ENCODE data around the gene STBD1.
"Not testable (repeated sequence)": the region's sequence is repeated elsewhere in the genome, so short reads cannot be mapped to it uniquely, and the experiment has no call there.

STBD1 gene

DNA sequence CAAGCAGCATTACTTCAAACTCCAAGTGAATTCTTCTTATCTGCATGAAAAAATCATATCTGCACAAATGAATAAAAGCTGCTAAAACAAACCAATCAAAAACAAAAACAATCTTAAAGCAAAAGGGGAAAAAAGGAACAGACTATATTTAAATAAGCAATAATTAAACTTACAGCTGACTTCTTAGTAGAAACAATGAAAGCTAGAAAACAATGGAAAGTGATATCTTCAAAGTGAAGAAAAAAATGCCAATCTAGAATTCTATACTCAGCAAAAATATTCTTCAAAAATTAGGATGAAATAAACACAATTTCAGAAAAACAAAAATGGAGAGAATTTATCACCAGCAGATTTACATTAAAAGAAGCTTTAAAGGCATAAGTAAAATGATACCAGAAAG is 20.0 kb downstream of the STBD1 start:
- H3K9me3 ChIP-seq (ENCODE audit: insufficient read depth, low read depth, low read length): peaks cover 30% of the 10 kb centered on the region; the same call in 1 of the 2 replicates
- H3K36me3 ChIP-seq (ENCODE audit: insufficient read depth, low read length): no peaks in the 10 kb centered on the region
- no peak overlapping the region for H3K4me3 ChIP-seq (ENCODE audit: low read length)
- H3K27me3 ChIP-seq (ENCODE audit: insufficient read depth, low read length): no peaks in the 10 kb centered on the region
- no peaks in the 10 kb centered on the region for H3K4me1 ChIP-seq (ENCODE audit: insufficient read depth, low read length)
- no peak overlapping the region for H3K27ac ChIP-seq (ENCODE audit: low read depth, low read length)
- no peak overlapping the region for H3K9ac ChIP-seq (ENCODE audit: low read depth, low read length)

DNA sequence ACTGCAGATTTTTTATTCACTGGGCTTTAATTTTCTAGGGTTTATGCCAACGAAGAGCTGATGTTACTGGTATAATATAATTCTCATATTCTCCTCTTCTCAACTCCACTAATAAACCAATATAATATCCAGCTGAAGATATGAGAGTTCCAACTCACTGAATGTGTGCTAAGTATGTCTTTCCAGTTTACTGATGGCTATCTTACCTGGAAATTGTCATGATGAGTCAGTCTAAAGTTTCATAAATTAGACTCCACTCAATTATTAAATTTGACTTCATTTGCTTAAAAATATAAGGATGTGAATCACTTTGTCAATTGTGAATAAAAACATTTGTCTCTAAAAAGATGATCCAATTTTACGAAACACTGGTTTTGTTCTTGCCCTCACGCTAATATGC is 28.4 kb downstream of the STBD1 start:
- 82% methylated on average over 1 of the region's 3 CpGs for WGBS
- no peaks in the 10 kb centered on the region for H3K9me3 ChIP-seq (ENCODE audit: insufficient read depth, low read depth, low read length)
- H3K27ac ChIP-seq (ENCODE audit: low read depth, low read length): no peak overlapping the region
- H3K4me1 ChIP-seq (ENCODE audit: insufficient read depth, low read length): no peaks in the 10 kb centered on the region
- no peak overlapping the region for H3K9ac ChIP-seq (ENCODE audit: low read depth, low read length)
- no peaks in the 10 kb centered on the region for H3K36me3 ChIP-seq (ENCODE audit: insufficient read depth, low read length)
- no peak overlapping the region for H3K4me3 ChIP-seq (ENCODE audit: low read length)
- no peaks in the 10 kb centered on the region for H3K27me3 ChIP-seq (ENCODE audit: insufficient read depth, low read length)

DNA sequence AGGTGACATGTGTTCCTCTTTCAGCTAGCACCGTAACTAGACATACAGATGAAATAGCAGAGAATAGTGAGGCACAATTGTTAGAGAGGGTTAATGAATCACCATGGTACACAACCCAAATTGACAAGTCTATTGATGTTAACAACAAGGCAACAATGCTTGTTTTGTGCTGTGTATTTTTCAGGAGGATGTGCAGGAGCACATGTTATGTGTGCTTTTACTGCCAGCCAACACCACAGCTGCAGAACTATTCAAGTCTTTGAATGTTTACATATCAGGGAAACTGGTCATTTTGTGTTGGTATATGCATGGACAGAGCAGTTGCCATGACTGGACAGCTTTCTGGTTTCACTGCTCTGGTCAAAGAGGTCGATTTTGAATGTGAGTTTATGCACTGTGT is 32.8 kb downstream of the STBD1 start:
- H3K36me3 ChIP-seq (ENCODE audit: insufficient read depth, low read length): no peaks in the 10 kb centered on the region
- WGBS: 79% methylated on average over 2 of the region's 2 CpGs
- H3K27ac ChIP-seq (ENCODE audit: low read depth, low read length): no peak overlapping the region
- no peaks in the 10 kb centered on the region for H3K27me3 ChIP-seq (ENCODE audit: insufficient read depth, low read length)
- no peaks in the 10 kb centered on the region for H3K4me1 ChIP-seq (ENCODE audit: insufficient read depth, low read length)
- no peaks in the 10 kb centered on the region for H3K9me3 ChIP-seq (ENCODE audit: insufficient read depth, low read depth, low read length)
- H3K4me3 ChIP-seq (ENCODE audit: low read length): no peak overlapping the region
- H3K9ac ChIP-seq (ENCODE audit: low read depth, low read length): no peak overlapping the region

DNA sequence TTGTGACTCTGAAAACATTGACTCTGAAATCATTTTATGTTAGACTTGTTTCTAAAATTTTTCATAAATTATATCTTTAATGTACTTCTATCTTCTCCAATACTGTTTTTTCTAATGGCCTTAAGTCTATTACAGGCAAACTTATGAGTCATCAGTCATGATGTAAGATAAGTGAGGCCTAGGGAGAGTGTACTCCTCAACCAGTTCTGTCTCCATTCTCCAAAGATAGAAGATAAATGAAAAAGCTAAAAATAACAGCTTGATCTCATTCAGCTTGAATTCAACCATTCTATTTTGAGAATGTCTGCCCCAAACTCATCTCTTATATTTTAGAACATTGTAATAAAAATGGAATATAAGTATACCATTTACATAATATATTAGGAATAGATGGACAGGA is 34.5 kb downstream of the STBD1 start:
- Histone ChIP-seq H3K4me1 (ENCODE audit: insufficient read depth, low read length) (no peaks in the 10 kb centered on the region), H3K9me3 (ENCODE audit: insufficient read depth, low read depth, low read length) (no peaks in the 10 kb centered on the region), H3K4me3 (ENCODE audit: low read length) (no peak overlapping the region), H3K27me3 (ENCODE audit: insufficient read depth, low read length) (no peaks in the 10 kb centered on the region), H3K36me3 (ENCODE audit: insufficient read depth, low read length) (no peaks in the 10 kb centered on the region), H3K27ac (ENCODE audit: low read depth, low read length) (no peak overlapping the region), H3K9ac (ENCODE audit: low read depth, low read length) (no peak overlapping the region)

DNA sequence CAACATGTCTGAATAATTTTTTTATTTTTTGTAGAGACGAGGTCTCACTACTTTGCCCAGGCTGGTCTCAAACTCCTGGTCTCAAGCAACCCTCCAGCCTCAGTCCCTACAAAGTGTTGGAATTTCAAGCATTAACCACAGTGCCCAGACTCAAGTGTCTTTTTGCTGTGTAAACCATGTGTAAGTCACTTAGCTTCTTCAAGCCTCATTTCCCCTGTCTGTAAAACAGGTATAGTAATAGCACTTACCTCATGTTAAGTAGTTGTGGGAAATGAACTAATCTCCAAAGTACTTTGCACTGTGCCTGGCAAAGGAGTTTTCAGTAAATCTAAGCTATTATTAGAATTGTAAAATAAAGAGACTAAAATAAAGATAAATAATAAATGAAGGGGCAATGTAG is 35.7 kb downstream of the STBD1 start:
- Histone ChIP-seq H3K9me3 (ENCODE audit: insufficient read depth, low read depth, low read length) (no peaks in the 10 kb centered on the region), H3K4me3 (ENCODE audit: low read length) (no peak overlapping the region), H3K9ac (ENCODE audit: low read depth, low read length) (no peak overlapping the region), H3K4me1 (ENCODE audit: insufficient read depth, low read length) (no peaks in the 10 kb centered on the region), H3K27ac (ENCODE audit: low read depth, low read length) (no peak overlapping the region), H3K36me3 (ENCODE audit: insufficient read depth, low read length) (no peaks in the 10 kb centered on the region), H3K27me3 (ENCODE audit: insufficient read depth, low read length) (no peaks in the 10 kb centered on the region)
- WGBS: 92% methylated on average over 1 of the region's 1 CpG

DNA sequence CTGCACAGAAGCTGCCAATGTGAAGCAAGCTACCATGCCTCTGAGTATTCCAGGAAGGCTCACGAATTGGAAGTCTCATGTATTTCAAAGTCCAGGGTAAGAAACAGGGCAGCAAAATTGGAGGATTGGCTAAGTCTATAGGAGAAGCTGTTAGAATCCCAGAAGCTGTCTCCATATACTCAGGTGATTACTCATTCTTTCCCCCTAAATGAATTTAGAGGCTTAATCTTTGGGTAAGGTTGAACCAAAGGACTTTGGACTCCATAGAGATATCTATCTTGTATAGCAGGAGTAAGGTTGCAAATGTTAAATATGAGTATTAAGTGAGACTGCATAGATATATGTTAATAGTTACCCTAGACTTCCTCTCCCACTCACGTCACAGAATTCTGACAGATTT is 36.3 kb downstream of the STBD1 start:
- 82% methylated on average over 2 of the region's 2 CpGs for WGBS
- Histone ChIP-seq H3K27ac (ENCODE audit: low read depth, low read length) (no peak overlapping the region), H3K9ac (ENCODE audit: low read depth, low read length) (no peak overlapping the region), H3K27me3 (ENCODE audit: insufficient read depth, low read length) (no peaks in the 10 kb centered on the region), H3K4me1 (ENCODE audit: insufficient read depth, low read length) (no peaks in the 10 kb centered on the region), H3K9me3 (ENCODE audit: insufficient read depth, low read depth, low read length) (no peaks in the 10 kb centered on the region; the same call in 1 of the 2 replicates), H3K36me3 (ENCODE audit: insufficient read depth, low read length) (no peaks in the 10 kb centered on the region), H3K4me3 (ENCODE audit: low read length) (no peak overlapping the region)

DNA sequence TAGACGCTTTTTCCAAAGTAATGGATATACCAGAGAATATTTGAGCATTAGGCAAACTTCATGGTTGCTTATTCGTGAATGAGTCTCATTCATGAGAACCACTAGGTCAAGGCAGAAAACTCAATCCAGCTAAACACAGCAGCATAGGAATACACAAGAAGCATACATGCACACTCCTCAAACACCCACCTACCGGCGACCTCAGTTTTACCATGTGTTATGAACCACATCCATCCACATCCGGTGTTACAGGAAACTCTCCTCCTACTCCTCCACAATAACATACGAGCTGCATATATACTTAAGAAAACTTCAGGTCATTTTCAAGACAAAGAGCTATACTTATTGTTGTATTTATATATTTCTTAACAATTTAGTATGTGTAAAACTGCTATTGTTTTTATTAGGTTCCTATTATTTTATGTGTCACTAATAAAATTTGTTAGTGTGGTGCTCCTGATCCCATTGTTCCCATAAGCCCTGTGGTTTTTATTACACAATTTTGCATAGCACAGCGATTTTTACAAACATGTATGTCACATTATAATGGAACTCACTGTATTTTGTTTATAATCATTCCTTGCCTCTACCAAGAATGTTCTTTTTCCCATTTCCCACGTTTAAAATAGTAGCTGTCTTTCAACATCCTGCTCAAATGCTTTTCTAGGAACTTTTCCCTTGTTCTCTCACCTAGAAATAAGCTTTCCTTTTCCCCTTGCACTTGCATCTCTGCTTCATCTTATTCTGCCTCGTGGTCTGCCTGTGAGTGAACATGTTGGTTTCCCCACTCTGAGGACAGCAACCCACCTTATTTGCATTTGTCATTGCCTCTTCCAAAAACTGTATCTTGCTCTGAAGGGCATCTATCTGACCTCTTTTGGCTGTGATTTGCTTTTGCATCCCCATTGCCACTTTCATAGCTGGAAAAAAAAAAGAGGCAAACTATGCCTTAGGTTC is 48.3 kb downstream of the STBD1 start:
- no peak overlapping the region for H3K27ac ChIP-seq (ENCODE audit: low read depth, low read length)
- no peaks in the 10 kb centered on the region for H3K36me3 ChIP-seq (ENCODE audit: insufficient read depth, low read length)
- no peak overlapping the region for H3K4me3 ChIP-seq (ENCODE audit: low read length)
- no peaks in the 10 kb centered on the region for H3K9me3 ChIP-seq (ENCODE audit: insufficient read depth, low read depth, low read length)
- H3K27me3 ChIP-seq (ENCODE audit: insufficient read depth, low read length): no peaks in the 10 kb centered on the region
- H3K4me1 ChIP-seq (ENCODE audit: insufficient read depth, low read length): no peaks in the 10 kb centered on the region
- H3K9ac ChIP-seq (ENCODE audit: low read depth, low read length): no peak overlapping the region
- WGBS: 89% methylated on average over 9 of the region's 9 CpGs

DNA sequence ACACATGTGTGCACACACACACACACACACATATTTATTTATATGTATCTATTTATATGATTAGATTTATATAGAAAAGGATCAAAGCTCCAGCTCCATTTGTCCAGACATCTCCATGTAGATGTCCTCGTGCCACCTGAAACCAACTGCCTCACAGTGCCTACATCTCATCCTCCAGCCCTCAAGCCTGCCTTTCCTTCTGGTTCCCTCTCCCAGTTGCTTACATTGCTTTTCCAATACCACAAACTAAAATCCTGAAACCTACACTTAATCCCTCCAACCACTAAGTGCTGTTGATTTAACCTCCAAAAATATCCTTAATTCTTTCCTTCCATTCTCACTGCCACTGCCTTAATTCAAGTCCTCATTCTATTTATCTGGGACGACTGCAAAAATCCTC is 51.4 kb downstream of the STBD1 start:
- 87% methylated on average over 2 of the region's 2 CpGs for WGBS
- Histone ChIP-seq H3K27me3 (ENCODE audit: insufficient read depth, low read length) (no peaks in the 10 kb centered on the region), H3K36me3 (ENCODE audit: insufficient read depth, low read length) (no peaks in the 10 kb centered on the region), H3K9me3 (ENCODE audit: insufficient read depth, low read depth, low read length) (no peaks in the 10 kb centered on the region), H3K27ac (ENCODE audit: low read depth, low read length) (no peak overlapping the region), H3K9ac (ENCODE audit: low read depth, low read length) (no peak overlapping the region), H3K4me1 (ENCODE audit: insufficient read depth, low read length) (no peaks in the 10 kb centered on the region), H3K4me3 (ENCODE audit: low read length) (no peak overlapping the region)

DNA sequence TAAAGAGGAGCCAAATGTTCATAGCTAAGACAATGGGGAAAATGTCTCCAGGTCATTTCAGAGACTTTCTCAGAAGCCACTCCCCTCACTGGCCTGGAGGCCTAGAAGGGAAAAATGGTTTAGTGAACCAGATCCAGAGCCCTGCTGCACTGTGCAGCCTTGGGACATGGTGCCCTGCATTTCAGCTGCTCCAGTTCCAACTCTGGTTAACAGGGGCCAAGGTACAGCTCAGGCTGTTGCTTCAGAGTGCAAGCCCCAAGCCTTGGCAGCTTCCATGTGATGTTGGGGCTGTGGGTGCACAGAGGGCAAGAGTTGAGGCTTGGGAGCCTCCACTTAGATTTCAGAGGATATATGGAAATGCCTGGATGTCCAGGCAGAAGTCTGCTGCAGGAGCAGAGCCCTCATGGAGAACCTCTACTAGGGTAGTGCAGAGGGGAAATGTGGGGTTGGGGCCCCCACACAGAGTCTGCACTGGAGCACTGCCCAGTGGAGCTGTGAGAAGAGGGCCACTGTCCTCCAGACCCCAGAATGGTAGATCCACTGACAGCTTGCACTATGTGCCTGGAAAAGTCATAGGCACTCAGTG is 53.4 kb downstream of the STBD1 start:
- not testable (repeated sequence) for H3K27ac ChIP-seq (ENCODE audit: low read depth, low read length); H3K4me3 ChIP-seq (ENCODE audit: low read length); H3K9me3 ChIP-seq (ENCODE audit: insufficient read depth, low read depth, low read length); H3K4me1 ChIP-seq (ENCODE audit: insufficient read depth, low read length); H3K9ac ChIP-seq (ENCODE audit: low read depth, low read length); H3K27me3 ChIP-seq (ENCODE audit: insufficient read depth, low read length); H3K36me3 ChIP-seq (ENCODE audit: insufficient read depth, low read length)
